Endothelial cell (in vitro differentiated cells): ENCODE data around the gene MIEF2. TPM values are rescaled to one million over a fixed set of nuclear protein-coding genes. Genes with fewer than 3 reads are reported as not detected.

Source experiments
- DNase-seq: peaks from one replicate; pipeline ENCODE4 v3.0.0; 2021; ENCODE audit warnings: low spot score
- H3K27ac Mint-ChIP-seq: one replicate; pipeline ENCODE4 v1.8.0; 2021; ENCODE audit warnings: mixed read lengths, inconsistent platforms; ENCODE audit not compliant: unreplicated experiment
- H3K27me3 Mint-ChIP-seq: one replicate; pipeline ENCODE4 v1.8.0; 2021; ENCODE audit warnings: mild to moderate bottlenecking, moderate library complexity, mixed read lengths, inconsistent platforms; ENCODE audit not compliant: unreplicated experiment
- H3K36me3 Mint-ChIP-seq: one replicate; pipeline ENCODE4 v1.8.0; 2021; ENCODE audit warnings: mild to moderate bottlenecking, low read depth, mixed read lengths, inconsistent platforms; ENCODE audit not compliant: unreplicated experiment
- H3K4me1 Mint-ChIP-seq: one replicate; pipeline ENCODE4 v1.8.0; 2021; ENCODE audit warnings: mild to moderate bottlenecking, mixed read lengths, inconsistent platforms; ENCODE audit not compliant: unreplicated experiment
- H3K4me3 Mint-ChIP-seq: one replicate; pipeline ENCODE4 v1.8.0; 2021; ENCODE audit warnings: mild to moderate bottlenecking, mixed read lengths, inconsistent platforms; ENCODE audit not compliant: unreplicated experiment
- H3K9me3 Mint-ChIP-seq: one replicate; pipeline ENCODE4 v1.8.0; 2021; ENCODE audit warnings: mixed read lengths, inconsistent platforms; ENCODE audit not compliant: unreplicated experiment
- CTCF ChIP-seq: fragments of 200-600 bp; sonication (generic); IDR thresholded peaks from one replicate; pipeline ENCODE4 v1.5.0; 2021; ENCODE audit warnings: antibody characterized with exemption; ENCODE audit not compliant: unreplicated experiment
- total RNA-seq: library from RNA; stranded (reverse); fragmentation: NEBNext Ultra II Directional; extraction: Animal tissue kit (Norgen Biotek cat#: 25700); gene quantifications from one replicate; pipeline ENCODE4 v1.2.1, GENCODE V29; 2021; ENCODE audit not compliant: unreplicated experiment

Gene MIEF2
- total RNA-seq, 1 donor from 2014 or later, result 11.6 TPM

- TF ChIP-seq CTCF, result no peak
- no peak for DNase-seq
- Mint-ChIP-seq H3K9me3 (no peaks in the 10 kb centered on the region), H3K4me1 (peaks cover 8% of the 10 kb centered on the region), H3K27ac (no peak overlapping the region), H3K27me3 (peaks cover 7% of the 10 kb centered on the region), H3K36me3 (peaks cover 4% of the 10 kb centered on the region), H3K4me3 (peak overlapping the region; percentile 21)
These were observed 2.2 kb downstream of the MIEF2 start for GRCh38 chr17:18262641-18263040.

- no peak for DNase-seq
- peaks cover 4% of the 10 kb centered on the region for H3K36me3 Mint-ChIP-seq
- no peak overlapping the region for H3K27ac Mint-ChIP-seq
- peaks cover 5% of the 10 kb centered on the region for H3K4me1 Mint-ChIP-seq
- no peak overlapping the region for H3K4me3 Mint-ChIP-seq
- TF ChIP-seq CTCF, result no peak
- H3K27me3 Mint-ChIP-seq, result peaks cover 5% of the 10 kb centered on the region
- no peaks in the 10 kb centered on the region for H3K9me3 Mint-ChIP-seq
These were observed 3.6 kb downstream of the MIEF2 start for GRCh38 chr17:18263885-18264682.

GRCh38 chr17:18267366-18267765 lies 6.9 kb downstream of the MIEF2 start:
- H3K36me3 Mint-ChIP-seq, result no peaks in the 10 kb centered on the region
- no peak overlapping the region for H3K4me3 Mint-ChIP-seq
- no peak for TF ChIP-seq CTCF
- DNase-seq, result no peak
- H3K9me3 Mint-ChIP-seq, result no peaks in the 10 kb centered on the region
- H3K27me3 Mint-ChIP-seq, result peaks cover 6% of the 10 kb centered on the region
- no peaks in the 10 kb centered on the region for H3K4me1 Mint-ChIP-seq
- H3K27ac Mint-ChIP-seq, result no peak overlapping the region

- Mint-ChIP-seq H3K27me3 (peaks cover 4% of the 10 kb centered on the region), H3K4me1 (no peaks in the 10 kb centered on the region), H3K9me3 (no peaks in the 10 kb centered on the region), H3K27ac (no peak overlapping the region), H3K4me3 (no peak overlapping the region), H3K36me3 (peaks cover 3% of the 10 kb centered on the region)
- no peak for DNase-seq
- no peak for TF ChIP-seq CTCF
These were observed 7.7 kb downstream of the MIEF2 start for GRCh38 chr17:18267927-18268711.
